Measurements from ENCODE around the gene NWD2. TPM values are rescaled to one million over a fixed set of nuclear protein-coding genes. Genes with fewer than 3 reads are reported as not detected.

Gene NWD2
- total RNA-seq, 1 experiment from 2014 or later = not detected

GRCh38 chr4:37482236-37482913 lies 237.8 kb downstream of the NWD2 start:
- ChIA-PET POLR2A (no interaction called here), RAD21 (ENCODE audit: low non-redundant PET in 1 of 2, low total read pairs in 2 of 2, uncharacterized antibody in 2 of 2, unreplicated experiment in 2 of 2) (no interaction called here), CTCF (no interaction called here)
- H3K9ac ChIP-seq (ENCODE audit: low read length) = no peak overlapping the region
- H3K79me2 ChIP-seq (ENCODE audit: insufficient read depth, low read length) = no peaks in the 10 kb centered on the region
- H3K27ac ChIP-seq (ENCODE audit: low read depth, low read length) = no peak overlapping the region
- no peak overlapping the region for H2AFZ ChIP-seq (ENCODE audit: low read depth, low read length, poor library complexity, severe bottlenecking)
- H3K4me1 ChIP-seq (ENCODE audit: control insufficient read depth in 1 of 2, insufficient read depth in 2 of 2, low read length in 2 of 2) = no peaks in the 10 kb centered on the region
- no peaks in the 10 kb centered on the region for H3K9me3 ChIP-seq (ENCODE audit: control insufficient read depth in 1 of 2, insufficient read depth in 1 of 2, low read depth in 1 of 2, low read length in 2 of 2)
- TF ChIP-seq SP1 (IDR thresholded peaks at IDR 0.05; ENCODE audit: low read depth) = no peak
- DNase-seq (ENCODE audit: low read depth, low spot score) (no peak), ATAC-seq (no peak)
- H3K9me2 ChIP-seq (ENCODE audit: insufficient read depth) = no peaks in the 10 kb centered on the region
- intact Hi-C loops (cut with micrococcal nuclease) = no loop called here
- no peak overlapping the region for H3K4me3 ChIP-seq (replicated peaks in 1 of 2; ENCODE audit: low read depth in 1 of 2, low read length in 2 of 2)
- H4K20me1 ChIP-seq (ENCODE audit: insufficient read depth) = no peaks in the 10 kb centered on the region
- no peaks in the 10 kb centered on the region for H3K36me3 ChIP-seq (ENCODE audit: control insufficient read depth in 1 of 2, insufficient read depth in 2 of 2, low read length in 2 of 2)
- BruUV-seq (replicated peaks) = no TSS peak
- H3K4me2 ChIP-seq (ENCODE audit: low read length) = no peak overlapping the region
- no peaks in the 10 kb centered on the region for H3K27me3 ChIP-seq (ENCODE audit: insufficient read depth, low read length)

DNA sequence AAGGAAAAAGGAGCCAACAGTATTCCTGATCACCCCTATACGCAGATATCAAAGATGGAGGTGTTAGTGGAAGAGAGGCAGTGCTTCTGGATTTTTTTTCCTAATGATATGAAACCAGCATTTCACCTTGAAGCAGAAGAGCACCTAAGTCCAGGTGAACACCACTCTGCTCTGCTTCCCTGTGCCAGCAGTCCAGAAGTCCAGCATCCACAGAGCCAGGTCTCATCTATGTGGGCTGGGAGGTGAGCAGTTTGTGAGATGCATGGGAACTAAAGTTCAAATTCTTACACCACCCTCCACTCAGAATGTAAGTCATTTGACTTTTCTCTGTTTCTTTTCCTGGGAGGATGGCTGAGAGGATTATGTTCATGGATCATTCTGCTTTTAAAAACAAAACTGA lies 239.1 kb downstream of the NWD2 start:
- no peak overlapping the region for H3K4me3 ChIP-seq (replicated peaks in 1 of 2; ENCODE audit: low read depth in 1 of 2, low read length in 2 of 2)
- no peaks in the 10 kb centered on the region for H3K9me2 ChIP-seq (ENCODE audit: insufficient read depth)
- H3K27ac ChIP-seq (ENCODE audit: low read depth, low read length) = no peak overlapping the region
- H2AFZ ChIP-seq (ENCODE audit: low read depth, low read length, poor library complexity, severe bottlenecking) = no peak overlapping the region
- ATAC-seq = no peak
- H3K79me2 ChIP-seq (ENCODE audit: insufficient read depth, low read length) = no peaks in the 10 kb centered on the region
- no TSS peak for BruUV-seq (replicated peaks)
- H3K27me3 ChIP-seq (ENCODE audit: insufficient read depth, low read length) = no peaks in the 10 kb centered on the region
- H4K20me1 ChIP-seq (ENCODE audit: insufficient read depth) = no peaks in the 10 kb centered on the region
- H3K36me3 ChIP-seq (ENCODE audit: control insufficient read depth in 1 of 2, insufficient read depth in 2 of 2, low read length in 2 of 2) = no peaks in the 10 kb centered on the region
- no peak for TF ChIP-seq SP1 (IDR thresholded peaks at IDR 0.05; ENCODE audit: low read depth)
- TF ChIP-seq POLR2A (IDR thresholded peaks at IDR 0.05; ENCODE audit: borderline replicate concordance, extremely low read depth, insufficient read depth, insufficient read length) = no peak
- no peak for TF ChIP-seq EZH2 (IDR thresholded peaks at IDR 0.05)
- CTCF ChIA-PET = no interaction called here
- RAD21 ChIA-PET (ENCODE audit: low non-redundant PET in 1 of 2, low total read pairs in 2 of 2, uncharacterized antibody in 2 of 2, unreplicated experiment in 2 of 2) = no interaction called here
- POLR2A ChIA-PET = no interaction called here
- H3K4me1 ChIP-seq (ENCODE audit: control insufficient read depth in 1 of 2, insufficient read depth in 2 of 2, low read length in 2 of 2) = no peaks in the 10 kb centered on the region
- intact Hi-C loops (cut with micrococcal nuclease) = no loop called here
- no peak overlapping the region for H3K4me2 ChIP-seq (ENCODE audit: low read length)
- no peak for DNase-seq (ENCODE audit: low read depth, low spot score)
- H3K9me3 ChIP-seq (ENCODE audit: control insufficient read depth in 1 of 2, insufficient read depth in 1 of 2, low read depth in 1 of 2, low read length in 2 of 2) = no peaks in the 10 kb centered on the region
- H3K9ac ChIP-seq (ENCODE audit: low read length) = no peak overlapping the region

- Histone ChIP-seq H3K27ac (ENCODE audit: low read depth, low read length) (no peak overlapping the region), H3K9me2 (ENCODE audit: insufficient read depth) (no peaks in the 10 kb centered on the region), H3K4me1 (ENCODE audit: control insufficient read depth in 1 of 2, insufficient read depth in 2 of 2, low read length in 2 of 2) (no peaks in the 10 kb centered on the region), H3K27me3 (ENCODE audit: insufficient read depth, low read length) (no peaks in the 10 kb centered on the region), H3K9me3 (ENCODE audit: control insufficient read depth in 1 of 2, insufficient read depth in 1 of 2, low read depth in 1 of 2, low read length in 2 of 2) (no peaks in the 10 kb centered on the region), H3K9ac (ENCODE audit: low read length) (no peak overlapping the region), H3K79me2 (ENCODE audit: insufficient read depth, low read length) (no peaks in the 10 kb centered on the region), H4K20me1 (ENCODE audit: insufficient read depth) (no peaks in the 10 kb centered on the region), H2AFZ (ENCODE audit: low read depth, low read length, poor library complexity, severe bottlenecking) (no peak overlapping the region), H3K4me2 (ENCODE audit: low read length) (no peak overlapping the region), H3K36me3 (ENCODE audit: control insufficient read depth in 1 of 2, insufficient read depth in 2 of 2, low read length in 2 of 2) (no peaks in the 10 kb centered on the region), H3K4me3 (replicated peaks in 1 of 2; ENCODE audit: low read depth in 1 of 2, low read length in 2 of 2) (no peak overlapping the region)
- BruUV-seq (replicated peaks) = no TSS peak
- ATAC-seq = no peak
- no peak for DNase-seq (ENCODE audit: low read depth, low spot score)
- CTCF ChIA-PET = no interaction called here
- intact Hi-C loops (cut with micrococcal nuclease) = no loop called here
- no peak for TF ChIP-seq SIN3A (IDR thresholded peaks at IDR 0.05; ENCODE audit: low read depth)
- TF ChIP-seq POLR2A (IDR thresholded peaks at IDR 0.05; ENCODE audit: borderline replicate concordance, extremely low read depth, insufficient read depth, insufficient read length) = no peak
- TF ChIP-seq, protein P1, sequence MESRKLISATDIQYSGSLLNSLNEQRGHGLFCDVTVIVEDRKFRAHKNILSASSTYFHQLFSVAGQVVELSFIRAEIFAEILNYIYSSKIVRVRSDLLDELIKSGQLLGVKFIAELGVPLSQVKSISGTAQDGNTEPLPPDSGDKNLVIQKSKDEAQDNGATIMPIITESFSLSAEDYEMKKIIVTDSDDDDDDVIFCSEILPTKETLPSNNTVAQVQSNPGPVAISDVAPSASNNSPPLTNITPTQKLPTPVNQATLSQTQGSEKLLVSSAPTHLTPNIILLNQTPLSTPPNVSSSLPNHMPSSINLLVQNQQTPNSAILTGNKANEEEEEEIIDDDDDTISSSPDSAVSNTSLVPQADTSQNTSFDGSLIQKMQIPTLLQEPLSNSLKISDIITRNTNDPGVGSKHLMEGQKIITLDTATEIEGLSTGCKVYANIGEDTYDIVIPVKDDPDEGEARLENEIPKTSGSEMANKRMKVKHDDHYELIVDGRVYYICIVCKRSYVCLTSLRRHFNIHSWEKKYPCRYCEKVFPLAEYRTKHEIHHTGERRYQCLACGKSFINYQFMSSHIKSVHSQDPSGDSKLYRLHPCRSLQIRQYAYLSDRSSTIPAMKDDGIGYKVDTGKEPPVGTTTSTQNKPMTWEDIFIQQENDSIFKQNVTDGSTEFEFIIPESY (IDR thresholded peaks at IDR 0.05; ENCODE audit: extremely low read depth, insufficient replicate concordance, low read length) = no peak
- TF ChIP-seq FOSL1 (IDR thresholded peaks at IDR 0.05; ENCODE audit: low read depth) = no peak
- TF ChIP-seq, protein P2, sequence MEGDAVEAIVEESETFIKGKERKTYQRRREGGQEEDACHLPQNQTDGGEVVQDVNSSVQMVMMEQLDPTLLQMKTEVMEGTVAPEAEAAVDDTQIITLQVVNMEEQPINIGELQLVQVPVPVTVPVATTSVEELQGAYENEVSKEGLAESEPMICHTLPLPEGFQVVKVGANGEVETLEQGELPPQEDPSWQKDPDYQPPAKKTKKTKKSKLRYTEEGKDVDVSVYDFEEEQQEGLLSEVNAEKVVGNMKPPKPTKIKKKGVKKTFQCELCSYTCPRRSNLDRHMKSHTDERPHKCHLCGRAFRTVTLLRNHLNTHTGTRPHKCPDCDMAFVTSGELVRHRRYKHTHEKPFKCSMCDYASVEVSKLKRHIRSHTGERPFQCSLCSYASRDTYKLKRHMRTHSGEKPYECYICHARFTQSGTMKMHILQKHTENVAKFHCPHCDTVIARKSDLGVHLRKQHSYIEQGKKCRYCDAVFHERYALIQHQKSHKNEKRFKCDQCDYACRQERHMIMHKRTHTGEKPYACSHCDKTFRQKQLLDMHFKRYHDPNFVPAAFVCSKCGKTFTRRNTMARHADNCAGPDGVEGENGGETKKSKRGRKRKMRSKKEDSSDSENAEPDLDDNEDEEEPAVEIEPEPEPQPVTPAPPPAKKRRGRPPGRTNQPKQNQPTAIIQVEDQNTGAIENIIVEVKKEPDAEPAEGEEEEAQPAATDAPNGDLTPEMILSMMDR (IDR thresholded peaks at IDR 0.05 in 2 of 3, conservative IDR thresholded peaks at IDR 0.05 in 1 of 3; ENCODE audit: borderline replicate concordance in 1 of 3, insufficient read depth in 1 of 3, low read depth in 2 of 3, low read length in 2 of 3) = no peak
- POLR2A ChIA-PET = no interaction called here
- RAD21 ChIA-PET (ENCODE audit: low non-redundant PET in 1 of 2, low total read pairs in 2 of 2, uncharacterized antibody in 2 of 2, unreplicated experiment in 2 of 2) = no interaction called here
Measured at GRCh38 chr4:37486166-37486565, 241.6 kb downstream of the NWD2 start.

All from HCT116 (cell line).